ENCODE measurements around the gene SNTA1. TPM values are rescaled to one million over a fixed set of nuclear protein-coding genes. Genes with fewer than 3 reads are reported as not detected.

The SNTA1 gene
- total and polyA plus RNA-seq, 2 of the 13 experiments (the other 11 are each of a cell fraction or from before 2014, with no cell fraction given) = 16.4 to 18.3 TPM

- H3K9me3 ChIP-seq (ENCODE audit: low read length) = no peaks in the 10 kb centered on the region
- FAIRE-seq = no peak
- peaks cover 0 to 10% of the 10 kb centered on the region in 2 experiments; a peak in 2 of 5 replicates for H3K27me3 ChIP-seq (ENCODE audit: control insufficient read depth in 1 of 2, insufficient read depth in 2 of 2, low read length in 2 of 2)
- peak; percentile 19 for ATAC-seq
- in situ Hi-C loops (cut with HindIII; ENCODE audit: extremely low pct_ligation_motif_present, low pct_unique_long_range_greater_than_20kb) = no loop called here
- H3K4me1 ChIP-seq (ENCODE audit: insufficient read depth, low read length) = peaks cover 54% of the 10 kb centered on the region
- DNase-seq (ENCODE audit: low spot score) = no peak
- peak overlapping the region; percentile 64 to 95 (median 72) for H3K4me3 ChIP-seq (replicated peaks in 1 of 3; ENCODE audit: insufficient read depth in 1 of 3, low read depth in 2 of 3, low read length in 3 of 3)
- WGBS (ENCODE audit: low lambda C conversion rate) = 2% methylated on average over 37 of the region's 45 CpGs
- H3K4me2 ChIP-seq (ENCODE audit: low read depth, low read length) = peak overlapping the region; percentile 97
- no peak overlapping the region for H3K27ac ChIP-seq (ENCODE audit: extremely low read length, insufficient read depth, low read length)
- ChIA-PET POLR2A (interaction anchor here (0.6 to 4.4 kb wide), 19 partner anchors 12 to 669 kb away, joined by 3 to 36 read pairs (median 4); partner anchors contain the start of genes CBFA2T2, CDK5RAP1, EIF2S2 and RALY), CTCF (ENCODE audit: low intra/inter-chr PET ratio, low total read pairs) (no interaction called here)
- intact Hi-C loops (cut with micrococcal nuclease; ENCODE audit: unreplicated experiment) = loop anchor here (1.0 to 10.0 kb wide), 3 partner anchors 42 to 292 kb away; partner anchors contain the start of genes CDK5RAP1 and ZNF341
- no TSS peak for BruUV-seq (replicated peaks)
- H3K9ac ChIP-seq (ENCODE audit: insufficient read depth, low read depth, low read length) = peak overlapping the region; percentile 66
- no peaks in the 10 kb centered on the region for H3K79me2 ChIP-seq (ENCODE audit: insufficient read depth, low read length)
- H3K36me3 ChIP-seq (replicated peaks in 1 of 2; ENCODE audit: control insufficient read depth in 1 of 2, insufficient read depth in 2 of 2, low read length in 2 of 2) = no peaks in the 10 kb centered on the region; a peak in 1 of 5 replicates
- no peaks in the 10 kb centered on the region for H4K20me1 ChIP-seq (ENCODE audit: insufficient read depth, low read length)
- no peak overlapping the region for H2AFZ ChIP-seq (ENCODE audit: low read length)
- TF ChIP-seq TIGD3 (CRISPR knock-in tag; IDR thresholded peaks at IDR 0.05; ENCODE audit: borderline replicate concordance) (no peak), ZBTB3 (CRISPR knock-in tag; IDR thresholded peaks at IDR 0.05; ENCODE audit: borderline replicate concordance, low read depth) (no peak), ZNF703 (CRISPR knock-in tag; IDR thresholded peaks at IDR 0.05; ENCODE audit: borderline replicate concordance) (no peak), HNF1B (CRISPR knock-in tag; IDR thresholded peaks at IDR 0.05) (no peak), ZSCAN31 (CRISPR knock-in tag; IDR thresholded peaks at IDR 0.05; ENCODE audit: low read depth) (0 out of 2 replicates have a peak, but pooled peaks have one; percentile 45), PPARG (CRISPR knock-in tag; conservative IDR thresholded peaks at IDR 0.05) (no peak), NFKB2 (CRISPR knock-in tag; IDR thresholded peaks at IDR 0.05; ENCODE audit: borderline replicate concordance) (0 out of 2 replicates have a peak, but pooled peaks have one; percentile 14)
- TF ChIP-seq, protein P1, sequence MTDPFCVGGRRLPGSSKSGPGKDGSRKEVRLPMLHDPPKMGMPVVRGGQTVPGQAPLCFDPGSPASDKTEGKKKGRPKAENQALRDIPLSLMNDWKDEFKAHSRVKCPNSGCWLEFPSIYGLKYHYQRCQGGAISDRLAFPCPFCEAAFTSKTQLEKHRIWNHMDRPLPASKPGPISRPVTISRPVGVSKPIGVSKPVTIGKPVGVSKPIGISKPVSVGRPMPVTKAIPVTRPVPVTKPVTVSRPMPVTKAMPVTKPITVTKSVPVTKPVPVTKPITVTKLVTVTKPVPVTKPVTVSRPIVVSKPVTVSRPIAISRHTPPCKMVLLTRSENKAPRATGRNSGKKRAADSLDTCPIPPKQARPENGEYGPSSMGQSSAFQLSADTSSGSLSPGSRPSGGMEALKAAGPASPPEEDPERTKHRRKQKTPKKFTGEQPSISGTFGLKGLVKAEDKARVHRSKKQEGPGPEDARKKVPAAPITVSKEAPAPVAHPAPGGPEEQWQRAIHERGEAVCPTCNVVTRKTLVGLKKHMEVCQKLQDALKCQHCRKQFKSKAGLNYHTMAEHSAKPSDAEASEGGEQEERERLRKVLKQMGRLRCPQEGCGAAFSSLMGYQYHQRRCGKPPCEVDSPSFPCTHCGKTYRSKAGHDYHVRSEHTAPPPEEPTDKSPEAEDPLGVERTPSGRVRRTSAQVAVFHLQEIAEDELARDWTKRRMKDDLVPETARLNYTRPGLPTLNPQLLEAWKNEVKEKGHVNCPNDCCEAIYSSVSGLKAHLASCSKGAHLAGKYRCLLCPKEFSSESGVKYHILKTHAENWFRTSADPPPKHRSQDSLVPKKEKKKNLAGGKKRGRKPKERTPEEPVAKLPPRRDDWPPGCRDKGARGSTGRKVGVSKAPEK (CRISPR knock-in tag; IDR thresholded peaks at IDR 0.05; ENCODE audit: borderline replicate concordance) = no peak
- TF ChIP-seq, protein P2, sequence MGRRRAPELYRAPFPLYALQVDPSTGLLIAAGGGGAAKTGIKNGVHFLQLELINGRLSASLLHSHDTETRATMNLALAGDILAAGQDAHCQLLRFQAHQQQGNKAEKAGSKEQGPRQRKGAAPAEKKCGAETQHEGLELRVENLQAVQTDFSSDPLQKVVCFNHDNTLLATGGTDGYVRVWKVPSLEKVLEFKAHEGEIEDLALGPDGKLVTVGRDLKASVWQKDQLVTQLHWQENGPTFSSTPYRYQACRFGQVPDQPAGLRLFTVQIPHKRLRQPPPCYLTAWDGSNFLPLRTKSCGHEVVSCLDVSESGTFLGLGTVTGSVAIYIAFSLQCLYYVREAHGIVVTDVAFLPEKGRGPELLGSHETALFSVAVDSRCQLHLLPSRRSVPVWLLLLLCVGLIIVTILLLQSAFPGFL (CRISPR knock-in tag; IDR thresholded peaks at IDR 0.05) = no peak
- TF ChIP-seq, protein P3, sequence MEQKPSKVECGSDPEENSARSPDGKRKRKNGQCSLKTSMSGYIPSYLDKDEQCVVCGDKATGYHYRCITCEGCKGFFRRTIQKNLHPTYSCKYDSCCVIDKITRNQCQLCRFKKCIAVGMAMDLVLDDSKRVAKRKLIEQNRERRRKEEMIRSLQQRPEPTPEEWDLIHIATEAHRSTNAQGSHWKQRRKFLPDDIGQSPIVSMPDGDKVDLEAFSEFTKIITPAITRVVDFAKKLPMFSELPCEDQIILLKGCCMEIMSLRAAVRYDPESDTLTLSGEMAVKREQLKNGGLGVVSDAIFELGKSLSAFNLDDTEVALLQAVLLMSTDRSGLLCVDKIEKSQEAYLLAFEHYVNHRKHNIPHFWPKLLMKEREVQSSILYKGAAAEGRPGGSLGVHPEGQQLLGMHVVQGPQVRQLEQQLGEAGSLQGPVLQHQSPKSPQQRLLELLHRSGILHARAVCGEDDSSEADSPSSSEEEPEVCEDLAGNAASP (CRISPR knock-in tag; IDR thresholded peaks at IDR 0.05; ENCODE audit: borderline replicate concordance) = no peak
- TF ChIP-seq, protein P4, sequence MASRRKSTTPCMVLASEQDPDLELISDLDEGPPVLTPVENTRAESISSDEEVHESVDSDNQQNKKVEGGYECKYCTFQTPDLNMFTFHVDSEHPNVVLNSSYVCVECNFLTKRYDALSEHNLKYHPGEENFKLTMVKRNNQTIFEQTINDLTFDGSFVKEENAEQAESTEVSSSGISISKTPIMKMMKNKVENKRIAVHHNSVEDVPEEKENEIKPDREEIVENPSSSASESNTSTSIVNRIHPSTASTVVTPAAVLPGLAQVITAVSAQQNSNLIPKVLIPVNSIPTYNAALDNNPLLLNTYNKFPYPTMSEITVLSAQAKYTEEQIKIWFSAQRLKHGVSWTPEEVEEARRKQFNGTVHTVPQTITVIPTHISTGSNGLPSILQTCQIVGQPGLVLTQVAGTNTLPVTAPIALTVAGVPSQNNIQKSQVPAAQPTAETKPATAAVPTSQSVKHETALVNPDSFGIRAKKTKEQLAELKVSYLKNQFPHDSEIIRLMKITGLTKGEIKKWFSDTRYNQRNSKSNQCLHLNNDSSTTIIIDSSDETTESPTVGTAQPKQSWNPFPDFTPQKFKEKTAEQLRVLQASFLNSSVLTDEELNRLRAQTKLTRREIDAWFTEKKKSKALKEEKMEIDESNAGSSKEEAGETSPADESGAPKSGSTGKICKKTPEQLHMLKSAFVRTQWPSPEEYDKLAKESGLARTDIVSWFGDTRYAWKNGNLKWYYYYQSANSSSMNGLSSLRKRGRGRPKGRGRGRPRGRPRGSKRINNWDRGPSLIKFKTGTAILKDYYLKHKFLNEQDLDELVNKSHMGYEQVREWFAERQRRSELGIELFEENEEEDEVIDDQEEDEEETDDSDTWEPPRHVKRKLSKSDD (CRISPR knock-in tag; IDR thresholded peaks at IDR 0.05; ENCODE audit: low read depth) = no peak
Observed at GRCh38 chr20:33443006-33443511, 504 bp downstream of the SNTA1 start.
